T follicular helper cell (primary cell): ENCODE results near the gene CREB3L1.
"Not testable (repeated sequence)": the region's sequence is repeated elsewhere in the genome, so short reads cannot be mapped to it uniquely, and the experiment has no call there.

Source experiments
- DNase-seq: peaks from one replicate; pipeline ENCODE4 v3.0.0-alpha.2; 2020; ENCODE audit warnings: low read depth

Gene CREB3L1

DNA sequence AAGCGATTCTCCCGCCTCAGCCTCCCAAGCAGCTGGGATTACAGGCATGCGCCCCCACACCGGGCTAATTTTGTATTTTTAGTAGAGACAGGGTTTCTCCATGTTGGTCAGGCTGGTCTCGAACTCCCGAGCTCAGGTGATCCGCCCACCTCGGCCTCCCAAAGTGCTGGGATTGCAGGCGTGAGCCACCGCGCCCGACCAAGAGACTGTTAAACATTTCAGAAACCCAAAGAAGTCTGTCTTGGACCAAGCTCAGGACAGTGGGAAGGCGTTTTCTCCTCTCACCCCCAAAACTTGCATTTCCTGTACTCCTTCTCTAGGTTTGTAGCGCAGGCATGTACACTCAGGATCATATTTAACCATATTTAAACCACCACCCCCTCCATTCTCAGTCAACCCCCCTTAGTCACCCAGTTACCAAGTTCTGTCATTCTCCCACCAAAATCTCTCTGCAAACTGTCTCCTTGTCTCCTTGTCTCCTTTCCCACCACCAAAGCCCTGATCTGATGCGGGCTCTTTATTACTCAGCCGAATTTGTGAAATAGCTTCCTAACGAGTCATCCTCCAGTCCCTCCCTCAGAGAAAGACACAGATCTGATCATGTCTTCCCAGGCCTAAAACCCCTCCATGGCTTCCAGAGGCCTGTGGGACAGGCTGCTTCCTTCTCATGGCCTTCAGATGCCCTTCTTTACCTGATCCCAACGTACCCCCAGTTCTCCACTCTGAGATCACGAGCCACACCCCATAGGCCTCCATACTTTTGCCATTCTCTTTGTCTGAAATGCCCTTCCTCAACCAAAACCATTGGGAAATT lies 29.0 kb upstream of the CREB3L1 start:
- no peak for DNase-seq

DNA sequence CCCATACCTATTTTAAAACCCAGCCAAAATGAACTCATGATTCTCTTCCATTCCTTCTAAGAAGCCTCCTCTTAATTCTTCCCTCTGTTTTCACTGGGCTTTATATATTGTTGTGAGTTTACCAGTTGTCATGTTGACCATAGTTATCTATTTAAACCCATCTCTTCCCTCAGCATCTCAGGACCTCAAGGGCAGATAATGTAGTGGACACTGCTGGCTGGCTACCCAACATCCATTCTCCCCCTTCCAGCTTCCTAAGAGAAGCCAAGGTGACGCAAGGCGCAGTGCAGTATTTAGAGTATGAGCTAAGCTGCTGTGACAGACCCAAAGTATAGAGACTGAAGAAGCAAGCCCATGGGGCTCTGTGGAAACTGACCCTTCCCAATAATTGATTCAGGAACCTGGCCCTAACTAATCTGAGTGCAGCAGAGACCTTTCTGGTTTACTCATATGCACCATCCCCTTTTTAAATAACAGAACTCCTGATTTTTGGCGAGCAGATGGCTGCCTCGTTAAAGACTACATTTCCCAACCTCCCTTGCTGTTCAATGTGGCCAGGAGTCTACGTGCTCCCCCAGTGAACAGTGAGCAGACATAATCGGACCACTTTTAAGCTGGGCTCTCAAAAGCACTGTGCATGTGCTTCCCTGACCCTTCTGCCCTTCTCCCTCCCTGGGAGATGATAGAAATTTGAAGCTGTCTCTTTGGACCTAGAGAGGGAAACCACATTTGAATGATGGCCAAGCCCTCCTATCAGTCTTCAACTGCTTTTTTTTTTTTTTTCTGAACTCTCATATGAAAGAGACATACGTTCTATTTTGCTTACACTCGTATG lies 28.1 kb upstream of the CREB3L1 start:
- DNase-seq, result no peak

DNA sequence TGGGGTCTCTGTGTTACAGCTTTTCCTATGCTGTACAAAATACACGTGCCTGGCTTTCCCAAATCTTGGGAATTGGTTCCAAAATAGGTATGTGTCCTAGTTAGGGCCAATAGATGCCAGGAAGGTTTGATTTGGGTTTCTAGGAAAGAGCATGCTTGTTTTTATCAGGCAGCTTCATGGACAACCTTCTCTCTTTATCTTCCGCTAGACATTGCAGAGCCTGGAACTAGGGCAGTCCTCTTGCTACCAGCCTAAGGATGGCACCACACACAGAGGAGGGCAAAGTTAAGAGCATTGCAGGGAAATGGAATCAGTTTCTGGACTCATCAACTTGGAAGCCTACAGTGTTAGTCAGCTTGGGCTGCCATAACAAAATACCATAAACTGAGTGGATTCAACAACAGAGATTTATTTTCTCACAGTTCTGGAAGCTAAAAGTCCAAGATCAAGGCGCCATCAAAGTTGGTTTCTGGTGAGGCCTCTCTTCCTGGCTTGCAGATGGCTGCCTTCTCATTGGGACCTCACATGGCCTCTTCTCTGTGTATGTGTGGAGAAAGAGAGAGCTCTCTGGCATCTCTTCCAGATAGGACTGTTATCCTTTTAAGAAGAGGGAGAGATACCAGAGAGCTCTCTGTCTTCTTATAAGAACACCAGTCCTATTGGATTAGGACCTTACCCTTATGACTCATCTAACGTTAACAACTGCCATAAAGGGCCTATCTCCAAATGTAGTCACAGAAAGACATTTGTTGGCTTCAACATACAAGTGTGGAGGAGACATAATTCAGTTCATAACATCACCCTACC lies 27.3 kb upstream of the CREB3L1 start:
- DNase-seq, result no peak

DNA sequence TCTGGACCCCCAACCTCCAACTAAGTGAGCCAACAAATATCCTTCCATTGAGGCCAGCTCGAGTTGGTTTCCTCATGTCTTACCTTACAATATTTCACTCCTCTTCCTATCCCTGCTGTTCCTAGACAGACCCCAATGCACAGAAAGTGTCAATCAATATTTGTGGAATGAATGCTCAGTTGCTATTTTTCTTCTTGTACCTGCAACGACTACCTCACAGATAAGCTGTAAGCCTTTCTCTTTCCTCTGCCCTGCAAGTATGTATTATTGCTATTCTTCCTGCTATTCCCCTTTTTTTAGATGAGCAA lies 26.8 kb upstream of the CREB3L1 start:
- no peak for DNase-seq

DNA sequence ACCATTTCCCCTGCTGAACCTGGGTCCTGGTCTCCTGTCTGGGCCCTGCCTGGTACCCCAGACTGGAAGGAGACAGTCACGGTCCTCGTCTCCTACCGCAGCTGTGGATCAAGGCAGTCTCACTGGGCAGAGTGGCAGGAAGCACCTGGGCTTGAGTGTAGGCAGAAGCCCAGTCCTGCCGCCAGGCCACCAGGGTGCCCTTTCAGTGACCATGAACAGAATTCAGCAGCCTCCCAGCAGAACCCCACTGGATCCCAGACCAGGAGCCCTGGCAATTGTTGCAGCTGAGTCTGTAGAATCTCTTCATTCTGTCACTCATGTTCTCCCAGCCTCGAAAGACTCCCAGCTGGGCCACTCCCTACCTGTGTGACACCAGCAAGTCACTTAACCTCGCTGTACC lies 25.5 kb upstream of the CREB3L1 start:
- no peak for DNase-seq

DNA sequence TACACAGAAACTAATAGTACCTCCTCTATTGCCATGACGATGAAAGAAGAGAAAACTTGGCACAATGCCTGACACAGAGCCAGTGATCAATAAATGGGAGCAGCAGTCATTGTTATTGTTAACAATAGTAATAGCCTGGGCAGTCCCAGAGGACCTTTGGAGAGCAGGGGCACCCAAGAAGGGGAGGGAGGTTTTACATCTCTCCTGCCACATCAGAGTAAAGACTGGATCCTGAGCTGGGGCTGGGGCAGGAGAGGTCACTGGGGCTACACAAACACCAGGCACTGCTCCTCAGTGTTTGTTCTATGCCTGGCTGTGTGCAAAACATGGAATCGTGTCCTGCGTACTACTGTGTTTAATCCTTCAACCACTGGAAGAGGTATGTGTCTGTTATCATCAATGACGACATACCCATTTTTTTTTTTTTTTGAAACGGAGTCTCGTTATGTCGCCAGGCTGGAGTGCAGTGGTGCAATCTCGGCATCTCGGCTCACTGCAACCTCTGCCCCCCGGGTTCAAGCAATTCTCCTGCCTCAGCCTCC lies 25.0 kb upstream of the CREB3L1 start:
- no peak for DNase-seq

DNA sequence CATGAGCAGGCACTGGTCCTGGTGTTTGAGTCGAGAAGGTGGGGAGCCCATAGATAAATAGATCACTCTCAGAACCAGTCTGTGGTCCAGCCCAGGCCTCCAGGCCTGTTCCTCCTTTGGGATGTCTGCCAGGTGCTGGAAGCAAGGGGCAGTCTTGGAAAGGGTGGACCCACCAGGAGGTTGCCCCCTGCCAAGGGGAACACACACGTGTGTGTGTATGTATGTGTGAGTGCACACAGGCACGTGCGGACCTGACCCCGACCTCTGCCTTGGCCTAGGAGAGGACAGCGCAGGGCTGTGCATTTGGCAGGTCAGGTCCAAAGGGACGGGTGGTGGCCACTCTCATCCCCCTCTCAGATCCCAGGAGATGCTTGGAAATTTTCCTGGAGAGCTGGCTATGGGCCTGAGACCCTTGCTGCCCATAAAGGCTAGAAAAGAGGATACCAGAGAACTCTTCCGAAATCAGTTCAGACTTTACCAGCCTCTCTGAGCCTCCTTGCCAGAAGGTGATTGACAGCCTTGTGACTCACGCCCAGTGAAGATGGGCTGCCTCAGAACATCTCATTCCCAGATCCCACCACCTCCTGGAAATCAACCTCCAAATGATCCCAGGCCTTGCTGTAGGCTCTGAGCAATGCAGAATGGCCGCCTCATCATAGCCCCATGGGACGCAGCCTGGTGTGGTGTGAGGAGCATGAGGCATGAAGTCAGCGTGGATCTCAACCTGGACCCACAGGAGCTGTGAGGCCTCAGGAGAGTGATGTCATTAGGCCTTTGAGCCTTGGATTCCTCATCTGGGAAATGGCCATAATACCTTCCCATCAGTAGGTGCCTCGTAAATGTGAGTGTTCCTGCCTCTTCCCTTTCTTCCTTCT lies 24.0 kb upstream of the CREB3L1 start:
- no peak for DNase-seq

DNA sequence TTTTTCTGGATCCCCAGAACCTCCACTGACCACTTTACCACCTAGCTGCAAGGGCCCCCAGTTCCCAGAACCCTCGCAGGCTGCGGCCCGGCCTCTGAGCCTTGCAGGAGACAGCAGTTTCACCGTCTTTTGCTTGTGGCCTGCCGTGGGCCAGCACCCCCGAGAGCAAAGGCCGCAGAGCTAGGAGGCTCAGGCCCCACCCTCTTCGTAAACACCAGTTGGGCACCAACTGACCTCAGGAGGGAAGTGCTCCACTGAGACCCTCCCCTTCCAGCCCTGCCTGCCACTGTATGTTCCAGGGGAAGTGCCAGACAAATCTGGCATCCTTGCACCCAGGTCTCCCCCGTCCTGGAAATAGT lies 23.4 kb upstream of the CREB3L1 start:
- no peak for DNase-seq

DNA sequence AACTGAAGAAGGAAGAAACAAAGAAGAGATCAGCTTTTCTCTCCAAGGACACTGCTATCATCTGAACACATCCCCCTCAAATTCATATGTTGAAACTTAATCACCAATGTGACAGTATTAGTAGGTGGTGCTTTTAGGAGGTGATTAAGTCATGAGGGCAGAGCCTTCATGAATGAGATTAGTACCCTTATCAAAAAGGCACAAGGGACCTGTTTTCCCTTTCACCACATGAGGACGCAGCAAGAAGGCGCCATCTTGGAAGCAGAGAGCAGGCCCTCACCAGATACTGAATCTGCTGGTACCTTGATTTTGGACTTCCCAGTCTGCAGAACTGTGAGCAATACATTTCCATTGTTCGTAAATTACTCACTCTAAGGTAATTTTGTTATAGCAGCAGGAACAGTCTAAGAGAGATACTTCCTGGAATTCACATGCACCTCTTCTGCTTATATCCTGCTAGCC lies 20.9 kb upstream of the CREB3L1 start:
- DNase-seq, result no peak

DNA sequence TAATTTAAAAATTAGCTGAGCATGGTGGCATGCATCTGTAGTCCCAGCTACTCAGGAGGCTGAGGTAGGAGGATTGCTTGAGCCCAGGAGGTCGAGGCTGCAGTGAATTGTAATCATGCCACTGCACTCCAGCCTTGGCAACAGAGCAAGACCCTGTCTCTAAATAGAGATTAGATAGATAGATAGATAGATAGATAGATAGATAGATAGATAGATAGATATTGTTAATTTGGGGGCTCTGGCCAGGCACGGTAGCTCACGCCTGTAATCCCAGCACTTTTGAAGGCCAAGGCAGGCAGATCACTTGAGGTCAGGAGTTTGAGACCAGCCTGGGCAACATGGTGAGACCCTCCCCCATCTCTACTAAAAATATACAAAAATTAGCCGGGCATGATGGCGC lies 18.1 kb upstream of the CREB3L1 start:
- not testable (repeated sequence) for DNase-seq

DNA sequence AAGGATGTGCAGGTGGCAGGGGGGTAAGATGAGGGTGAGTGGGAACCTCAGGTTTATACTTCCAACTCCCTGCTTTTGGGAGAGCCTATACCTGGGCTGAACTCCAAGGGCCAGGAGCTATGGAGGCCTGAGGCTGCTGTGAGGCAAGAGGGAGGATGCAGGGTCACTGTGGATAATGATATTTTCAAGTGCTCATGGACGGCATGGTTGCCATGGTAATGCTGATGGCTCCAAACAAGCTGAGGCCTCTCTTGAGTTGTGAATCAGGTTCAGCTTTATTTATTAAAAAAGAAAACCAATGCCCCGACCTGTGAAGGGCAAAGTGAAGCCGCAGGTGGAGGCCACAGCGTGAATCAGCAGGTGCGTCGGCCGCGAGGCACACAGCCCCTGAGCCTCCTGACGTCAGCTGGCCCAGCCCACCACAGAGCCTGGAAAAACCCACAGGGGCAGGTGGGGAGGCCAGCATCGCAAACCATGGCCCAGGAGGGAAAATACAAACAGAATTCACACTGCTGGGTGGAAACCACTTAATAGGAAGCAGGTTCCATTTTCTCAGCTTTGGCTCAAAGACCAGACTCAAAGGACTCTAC lies 17.4 kb upstream of the CREB3L1 start:
- no peak for DNase-seq

DNA sequence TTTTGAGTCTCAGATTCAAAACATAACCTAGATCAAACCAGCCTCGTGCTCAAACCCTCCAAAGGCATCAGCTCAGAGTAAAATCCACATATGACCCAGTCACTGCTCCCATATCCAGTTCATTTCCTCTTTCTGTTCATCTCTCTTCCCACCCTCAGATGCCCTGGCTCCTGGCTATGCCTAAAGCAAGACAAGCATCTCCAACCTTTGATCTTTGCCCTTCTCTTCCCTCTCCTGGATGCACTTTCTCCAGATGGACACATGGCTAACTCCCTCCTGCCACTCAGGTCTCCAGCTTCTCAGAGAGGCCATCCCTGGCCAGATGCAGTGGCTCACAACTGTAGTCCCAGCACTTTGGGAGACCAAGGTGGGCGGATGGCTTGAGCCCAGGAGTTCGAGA lies 14.3 kb upstream of the CREB3L1 start:
- no peak for DNase-seq

DNA sequence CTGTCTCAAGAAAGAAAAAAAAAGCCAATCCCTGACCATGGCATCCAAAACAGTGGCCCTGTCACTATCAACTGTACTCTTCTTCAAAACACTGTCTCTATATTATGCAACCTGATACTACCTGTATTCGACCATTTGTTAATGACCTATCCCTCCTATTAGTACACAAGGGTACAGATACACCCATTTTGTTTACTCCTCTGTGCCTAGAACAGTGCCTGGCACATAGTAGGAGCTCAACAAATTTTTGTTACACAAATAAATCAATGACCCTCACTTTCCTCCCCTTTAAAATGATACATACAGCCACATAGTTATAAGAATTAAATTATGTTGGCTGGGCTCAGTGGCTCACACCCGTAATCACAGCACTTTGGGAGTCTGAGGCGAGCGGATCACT lies 13.4 kb upstream of the CREB3L1 start:
- DNase-seq, result no peak

DNA sequence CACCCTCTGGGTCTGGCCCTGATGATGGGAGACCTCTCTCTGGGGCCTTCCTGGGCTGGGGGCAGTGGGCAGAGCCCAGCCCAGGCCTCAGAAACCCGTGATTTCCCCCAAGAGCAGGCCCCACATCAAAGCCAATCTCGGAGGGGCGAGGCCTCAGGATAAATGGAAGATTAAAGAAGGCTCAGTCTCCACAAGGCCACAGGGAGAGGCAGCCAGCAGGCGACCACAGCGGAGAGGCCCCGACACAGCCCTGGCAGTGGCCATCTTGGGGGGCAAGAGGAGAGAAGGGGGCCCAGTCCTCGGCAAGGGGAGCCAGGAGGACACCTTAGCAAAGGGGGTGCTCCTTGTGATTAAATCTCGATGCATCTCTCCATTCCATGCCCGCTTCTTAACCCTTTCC lies 12.5 kb upstream of the CREB3L1 start:
- DNase-seq, result no peak

DNA sequence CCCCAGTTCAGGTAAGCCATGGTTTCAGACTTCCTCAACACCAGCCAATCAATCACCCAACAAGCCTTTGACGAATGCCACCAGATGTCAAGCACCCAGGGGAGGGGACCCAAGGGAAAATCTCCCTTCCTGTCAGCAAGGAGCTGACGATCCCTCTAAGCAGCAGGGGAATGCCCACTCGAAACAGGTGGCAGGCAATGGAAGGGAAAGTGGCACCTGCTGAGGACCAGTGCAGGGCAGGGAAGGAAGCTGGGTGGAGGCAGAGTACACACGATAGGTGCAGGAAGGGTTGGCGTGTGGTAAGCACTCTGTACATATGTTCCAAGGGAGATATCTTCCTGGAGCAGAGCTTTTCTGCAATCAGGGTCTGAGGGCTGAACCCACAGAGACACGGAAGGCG lies 11.7 kb upstream of the CREB3L1 start:
- no peak for DNase-seq

DNA sequence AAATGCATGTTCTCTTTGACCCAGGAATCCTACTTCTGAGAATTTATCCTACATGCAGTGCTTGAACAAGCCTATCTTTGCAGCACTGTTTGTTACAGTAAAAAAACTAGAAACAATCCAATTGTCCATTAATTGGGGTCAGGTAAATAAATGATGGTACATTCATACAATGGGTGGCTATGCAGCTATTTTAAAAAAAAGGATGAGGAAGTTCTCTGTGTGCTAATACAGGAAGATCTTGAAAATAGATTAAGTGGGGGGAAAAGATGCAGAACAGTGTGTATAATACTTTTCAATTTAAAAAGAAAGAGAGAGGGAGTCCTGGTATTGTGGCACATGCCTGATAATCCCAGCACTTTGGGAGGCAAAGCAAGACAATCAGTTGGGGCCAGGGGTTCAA lies 9.5 kb upstream of the CREB3L1 start:
- DNase-seq, result no peak

DNA sequence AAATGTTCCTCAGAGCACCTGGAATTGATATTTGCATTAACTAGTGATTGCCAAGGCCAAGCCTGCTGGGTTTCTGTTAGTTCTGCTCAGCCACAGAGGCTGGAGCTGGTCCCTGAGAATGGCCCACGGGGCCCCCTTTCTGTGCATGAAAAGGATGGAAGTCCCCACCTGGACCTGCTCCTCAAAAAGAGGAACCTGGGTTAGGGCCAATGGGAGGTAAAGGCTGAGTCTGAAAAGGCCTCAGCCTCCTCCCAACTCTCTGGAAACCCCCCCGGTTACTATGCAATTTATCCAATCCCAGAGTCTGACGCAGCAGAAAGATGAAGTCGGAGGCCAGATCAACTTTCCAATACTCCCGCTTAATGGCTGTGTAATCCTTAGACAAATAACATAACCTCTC lies 6.8 kb upstream of the CREB3L1 start:
- no peak for DNase-seq

DNA sequence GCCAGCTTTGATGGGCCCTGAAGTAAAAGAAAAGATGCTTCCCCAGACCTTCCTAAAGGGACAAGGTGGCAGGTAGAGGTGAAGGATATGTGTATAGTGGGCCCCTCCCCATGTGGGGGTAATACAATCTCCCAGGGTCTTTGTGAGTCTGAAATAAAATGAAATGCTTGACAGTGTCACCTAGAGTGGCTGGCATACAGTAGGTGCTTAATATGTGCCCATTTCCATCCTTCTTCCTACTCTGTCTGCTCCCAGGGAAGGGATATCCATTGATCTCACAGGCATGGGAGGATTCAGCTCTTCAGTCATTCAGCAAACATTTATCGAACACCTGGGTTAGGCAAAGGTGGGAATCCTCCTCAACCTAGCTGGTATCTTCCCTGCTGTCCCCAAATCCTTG lies 6.1 kb upstream of the CREB3L1 start:
- no peak for DNase-seq

DNA sequence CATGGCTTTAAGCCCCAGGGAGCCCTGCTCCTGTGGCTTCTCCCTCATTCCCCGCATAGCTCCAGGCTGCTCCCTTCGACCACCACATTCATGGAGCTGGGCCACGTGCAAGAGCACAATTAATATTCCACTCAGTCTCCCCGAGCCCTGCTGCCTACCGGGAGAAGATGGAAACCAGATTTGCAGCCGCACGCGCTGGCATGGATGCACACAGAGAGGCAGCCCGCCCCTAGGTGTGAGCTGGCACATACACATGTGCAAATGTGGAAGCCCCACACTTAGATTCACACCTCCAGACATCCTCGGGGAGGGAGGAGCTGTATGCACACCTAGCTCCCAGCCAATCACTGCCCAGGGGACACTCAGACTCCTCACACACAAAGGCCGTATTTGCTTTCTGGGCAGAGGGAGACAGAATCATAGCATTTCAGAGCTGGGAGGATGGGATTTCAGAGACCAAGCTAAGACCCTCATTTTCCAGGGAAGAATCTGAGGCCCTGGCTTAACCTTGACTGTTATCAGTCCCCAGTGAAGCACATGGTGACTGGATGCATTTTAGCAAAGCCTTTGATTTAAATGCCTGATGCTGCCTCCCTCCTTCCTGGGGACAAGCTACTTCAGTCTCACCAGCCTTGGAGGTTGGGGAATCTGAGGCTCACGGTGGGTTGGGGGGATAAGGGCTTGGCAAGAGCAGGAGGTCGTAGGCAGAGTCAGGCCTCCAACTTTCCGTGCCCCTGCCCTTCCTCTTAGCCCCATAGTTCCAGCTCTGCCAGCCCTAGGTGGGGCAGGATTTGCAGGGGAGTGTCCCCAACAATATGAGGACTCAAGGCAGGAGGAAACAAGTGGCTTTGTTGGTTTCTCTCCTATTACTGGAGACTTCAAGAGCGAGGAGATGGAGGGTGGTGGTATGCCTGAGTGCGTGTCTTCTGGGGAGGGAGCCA lies 5.3 kb upstream of the CREB3L1 start:
- DNase-seq, result no peak
